Activated B cell treated with CpG ODN at 0.5 μM for 24 hours (primary cell): ENCODE measurements around the gene CH25H. TPM values are rescaled to one million over a fixed set of nuclear protein-coding genes. Genes with fewer than 3 reads are reported as not detected.

Source experiments
- ATAC-seq: fragments of 200-7000 bp; cut with Tn5 transposase; one replicate; pipeline ENCODE4 v1.10.0; 2021; ENCODE audit warnings: low read depth, mild to moderate bottlenecking, moderate library complexity
- CTCF ChIA-PET: fragments of 350-600 bp; sonication (Branson Sonifier 250); formaldehyde crosslinking; loops from one replicate; lab custom pipeline; 2021; ENCODE audit warnings: antibody characterized with exemption; lab: Charles Lee
- POLR2A ChIA-PET: fragments of 350-600 bp; sonication (Branson Sonifier 250); formaldehyde crosslinking; loops from one replicate; lab custom pipeline; 2021; ENCODE audit warnings: antibody characterized with exemption; lab: Charles Lee
- DNase-seq: peaks from one replicate; pipeline ENCODE4 v3.0.0; 2022
- H3K27ac Mint-ChIP-seq: one replicate; pipeline ENCODE4 v1.8.0; 2020; ENCODE audit warnings: mixed read lengths
- H3K27me3 Mint-ChIP-seq: one replicate; pipeline ENCODE4 v1.8.0; 2021; ENCODE audit warnings: mixed read lengths
- H3K36me3 Mint-ChIP-seq: one replicate; pipeline ENCODE4 v1.8.0; 2021; ENCODE audit warnings: low read depth, mixed read lengths
- H3K4me1 Mint-ChIP-seq: one replicate; pipeline ENCODE4 v1.8.0; 2021; ENCODE audit warnings: mixed read lengths
- H3K4me3 Mint-ChIP-seq: one replicate; pipeline ENCODE4 v1.8.0; 2020; ENCODE audit warnings: mild to moderate bottlenecking, mixed read lengths
- H3K9me3 Mint-ChIP-seq: one replicate; pipeline ENCODE4 v1.8.0; 2020; ENCODE audit warnings: mixed read lengths
- CTCF ChIP-seq: fragments of 200-600 bp; IDR thresholded peaks from one replicate; pipeline ENCODE4 v1.8.0; 2022; ENCODE audit warnings: antibody characterized with exemption, mild to moderate bottlenecking
- intact Hi-C: fragments of 100-400 bp; cut with micrococcal nuclease; formaldehyde crosslinking; loops from one replicate; pipeline ENCODE4 v1.15.1; 2024
- total RNA-seq: library from RNA; stranded (reverse); gene quantifications from 2 replicates; pipeline ENCODE4 v1.2.3, GENCODE V29; 2022

CH25H gene
- total RNA-seq, 1 donor from 2014 or later = not detected

- peak overlapping the region; percentile 82 for H3K27ac Mint-ChIP-seq
- H3K9me3 Mint-ChIP-seq = no peaks in the 10 kb centered on the region
- ChIA-PET CTCF (interaction anchor here (0.5 to 1.8 kb wide), 2 partner anchors 25 to 432 kb away, joined by 3 to 17 read pairs; no protein-coding TSS in a partner anchor), POLR2A (interaction anchor here (0.5 to 1.0 kb wide), 3 partner anchors 9 to 159 kb away, joined by 3 to 4 read pairs (median 3); partner anchors contain the start of gene LIPA)
- DNase-seq (no peak), ATAC-seq (peak; percentile 40)
- no peak for TF ChIP-seq CTCF
- intact Hi-C loops = loop anchor here (1.0 kb wide), 1 partner anchor 26 kb away; no protein-coding TSS in a partner anchor
- H3K27me3 Mint-ChIP-seq = no peaks in the 10 kb centered on the region
- H3K36me3 Mint-ChIP-seq = peaks cover 26% of the 10 kb centered on the region
- peak overlapping the region; percentile 44 for H3K4me3 Mint-ChIP-seq
- peaks cover 43% of the 10 kb centered on the region for H3K4me1 Mint-ChIP-seq
These were observed 35.9 kb upstream of the CH25H start for GRCh38 chr10:89242840-89243568.

GRCh38 chr10:89242345-89242684, 35.2 kb upstream of the CH25H start:
- POLR2A ChIA-PET = interaction anchor here (0.6 to 1.2 kb wide), 3 partner anchors 9 to 13 kb away, joined by 4 to 9 read pairs (median 4); partner anchors contain the start of gene LIPA
- ATAC-seq (no peak), DNase-seq (no peak)
- no peak for TF ChIP-seq CTCF
- Mint-ChIP-seq H3K4me3 (no peak overlapping the region), H3K9me3 (no peaks in the 10 kb centered on the region), H3K4me1 (peaks cover 43% of the 10 kb centered on the region), H3K27ac (no peak overlapping the region), H3K27me3 (no peaks in the 10 kb centered on the region), H3K36me3 (peaks cover 30% of the 10 kb centered on the region)
- intact Hi-C loops = no loop called here
- CTCF ChIA-PET = interaction anchor here (0.5 kb wide), 1 partner anchor 432 kb away, joined by 3 read pairs; no protein-coding TSS in a partner anchor

GRCh38 chr10:89241486-89242344, 34.6 kb upstream of the CH25H start:
- TF ChIP-seq CTCF = no peak
- Mint-ChIP-seq H3K27me3 (no peaks in the 10 kb centered on the region), H3K4me3 (no peak overlapping the region), H3K4me1 (peaks cover 43% of the 10 kb centered on the region), H3K36me3 (peaks cover 33% of the 10 kb centered on the region), H3K9me3 (no peaks in the 10 kb centered on the region), H3K27ac (no peak overlapping the region)
- intact Hi-C loops = no loop called here
- DNase-seq (no peak), ATAC-seq (no peak)
- CTCF ChIA-PET = no interaction called here
- POLR2A ChIA-PET = interaction anchor here (0.6 to 1.2 kb wide), 2 partner anchors 10 to 12 kb away, joined by 4 to 9 read pairs; partner anchors contain the start of gene LIPA

- H3K9me3 Mint-ChIP-seq = no peaks in the 10 kb centered on the region
- DNase-seq (no peak), ATAC-seq (no peak)
- TF ChIP-seq CTCF = no peak
- ChIA-PET CTCF (no interaction called here), POLR2A (interaction anchor here (1.2 kb wide), 1 partner anchor 11 kb away, joined by 4 read pairs; the partner anchor contains the start of gene LIPA)
- intact Hi-C loops = no loop called here
- peaks cover 35% of the 10 kb centered on the region for H3K36me3 Mint-ChIP-seq
- H3K4me3 Mint-ChIP-seq = no peak overlapping the region
- H3K27ac Mint-ChIP-seq = no peak overlapping the region
- no peaks in the 10 kb centered on the region for H3K27me3 Mint-ChIP-seq
- peaks cover 41% of the 10 kb centered on the region for H3K4me1 Mint-ChIP-seq
These were observed 33.9 kb upstream of the CH25H start for GRCh38 chr10:89241026-89241425.
